WTC11 (cell line): ENCODE data around the gene TGIF1. TPM values are rescaled to one million over a fixed set of nuclear protein-coding genes. Genes with fewer than 3 reads are reported as not detected.

Experiments used
- ATAC-seq: fragments of 200-7000 bp; cut with Tn5 transposase; 2 replicates; pipeline ENCODE4 v1.10.0; 2021; ENCODE audit warnings: mild to moderate bottlenecking, moderate library complexity
- CTCF ChIA-PET: fragments of 300-600 bp; sonication (Branson Sonifier 250); formaldehyde crosslinking; loops from one replicate; lab custom pipeline; 2021; ENCODE audit warnings: antibody characterized with exemption; lab: Charles Lee
- POLR2A ChIA-PET: fragments of 350-600 bp; sonication (Branson Sonifier 250); formaldehyde crosslinking; loops from one replicate; lab custom pipeline; 2021; ENCODE audit warnings: antibody characterized with exemption; lab: Charles Lee
- DNase-seq: peaks from one replicate; pipeline ENCODE4 v3.0.0; 2021; ENCODE audit warnings: low spot score
- H3K27ac Mint-ChIP-seq: 2 replicates; pipeline ENCODE4 v1.8.0; 2021; ENCODE audit warnings: mixed read lengths
- H3K27me3 Mint-ChIP-seq: 2 replicates; pipeline ENCODE4 v1.8.0; 2021; ENCODE audit warnings: low read depth, mild to moderate bottlenecking, moderate library complexity, mixed read lengths
- H3K36me3 Mint-ChIP-seq: 2 replicates; pipeline ENCODE4 v1.8.0; 2021; ENCODE audit warnings: mixed read lengths
- H3K4me1 Mint-ChIP-seq: 2 replicates; pipeline ENCODE4 v1.8.0; 2022; ENCODE audit warnings: mixed read lengths
- H3K4me3 Mint-ChIP-seq: 2 replicates; pipeline ENCODE4 v1.8.0; 2021; ENCODE audit warnings: mild to moderate bottlenecking, moderate library complexity, mixed read lengths
- H3K9me3 Mint-ChIP-seq: 2 replicates; pipeline ENCODE4 v1.8.0; 2021; ENCODE audit warnings: mixed read lengths
- ATF1 ChIP-seq: sonication (generic); formaldehyde crosslinking; IDR thresholded peaks from 2 replicates; pipeline ENCODE4 v1.8.1; 2023; ENCODE audit warnings: mild to moderate bottlenecking, moderate library complexity, missing genetic modification reagents
- CREM ChIP-seq: sonication (generic); formaldehyde crosslinking; IDR thresholded peaks from 2 replicates; pipeline ENCODE4 v1.8.1; 2022; ENCODE audit warnings: mild to moderate bottlenecking, missing genetic modification reagents, moderate library complexity
- EMX1 ChIP-seq: fragments of 250-450 bp; sonication (Bioruptor Pico); IDR thresholded peaks from 2 replicates; pipeline ENCODE4 v1.8.0; 2021; ENCODE audit warnings: mild to moderate bottlenecking
- FOXP1 ChIP-seq: sonication (generic); formaldehyde crosslinking; IDR thresholded peaks from 2 replicates; pipeline ENCODE4 v1.8.0; 2022; ENCODE audit warnings: missing genetic modification reagents, mild to moderate bottlenecking, moderate library complexity, borderline replicate concordance
- JAZF1 ChIP-seq: fragments of 250-450 bp; sonication (Bioruptor Pico); IDR thresholded peaks from 2 replicates; pipeline ENCODE4 v1.9.0; 2021; ENCODE audit warnings: moderate library complexity, mild to moderate bottlenecking, inconsistent platforms
- KAT7 ChIP-seq: sonication (generic); formaldehyde crosslinking; IDR thresholded peaks from 2 replicates; pipeline ENCODE4 v1.8.1; 2023; ENCODE audit warnings: missing genetic modification reagents, mild to moderate bottlenecking, borderline replicate concordance
- MXD4 ChIP-seq: fragments of 250-450 bp; sonication (Bioruptor Pico); IDR thresholded peaks from 2 replicates; pipeline ENCODE4 v1.8.0; 2021; ENCODE audit warnings: mild to moderate bottlenecking, moderate library complexity, borderline replicate concordance
- NR3C1 ChIP-seq: sonication (generic); formaldehyde crosslinking; conservative IDR thresholded peaks from 2 replicates; pipeline ENCODE4 v1.8.1; 2023; ENCODE audit warnings: low read depth, mild to moderate bottlenecking, missing genetic modification reagents
- ZNF121 ChIP-seq: sonication (generic); formaldehyde crosslinking; IDR thresholded peaks from 2 replicates; pipeline ENCODE4 v1.8.0; 2023; ENCODE audit warnings: missing genetic modification reagents
- ZNF138 ChIP-seq: sonication (generic); formaldehyde crosslinking; conservative IDR thresholded peaks from 2 replicates; pipeline ENCODE4 v1.8.1; 2022; ENCODE audit warnings: mild to moderate bottlenecking, moderate library complexity, missing genetic modification reagents
- ZNF232 ChIP-seq: sonication (generic); formaldehyde crosslinking; IDR thresholded peaks from 2 replicates; pipeline ENCODE4 v1.8.0; 2022; ENCODE audit warnings: mild to moderate bottlenecking, missing genetic modification reagents
- ZNF281 ChIP-seq: sonication (generic); formaldehyde crosslinking; IDR thresholded peaks from 2 replicates; pipeline ENCODE4 v1.8.0; 2023; ENCODE audit warnings: mild to moderate bottlenecking, missing genetic modification reagents
- ZNF396 ChIP-seq: fragments of 250-450 bp; sonication (Bioruptor Pico); IDR thresholded peaks from 2 replicates; pipeline ENCODE4 v1.8.0; 2021; ENCODE audit warnings: mild to moderate bottlenecking, moderate library complexity, borderline replicate concordance
- ZNF423 ChIP-seq: fragments of 250-450 bp; sonication (Bioruptor Pico); IDR thresholded peaks from 2 replicates; pipeline ENCODE4 v2.1.2; 2022; ENCODE audit warnings: mild to moderate bottlenecking, moderate library complexity
- ZNF532 ChIP-seq: fragments of 250-450 bp; sonication (Bioruptor Pico); IDR thresholded peaks from 2 replicates; pipeline ENCODE4 v1.9.0; 2021; ENCODE audit warnings: mild to moderate bottlenecking, borderline replicate concordance
- total RNA-seq: library from RNA; stranded (reverse); gene quantifications from 3 replicates; pipeline ENCODE4 v1.2.3, GENCODE V29; 2021
- TF ChIP-seq, protein P1 (sequence below): sonication (generic); formaldehyde crosslinking; IDR thresholded peaks from 2 replicates; pipeline ENCODE4 v1.8.0; 2023; ENCODE audit warnings: missing genetic modification reagents
- TF ChIP-seq, protein P2 (sequence below): sonication (generic); formaldehyde crosslinking; IDR thresholded peaks from 2 replicates; pipeline ENCODE4 v1.8.0; 2023; ENCODE audit warnings: missing genetic modification reagents, mild to moderate bottlenecking, borderline replicate concordance

The TGIF1 gene
- total RNA-seq, 1 experiment from 2014 or later, result 206 TPM

DNA sequence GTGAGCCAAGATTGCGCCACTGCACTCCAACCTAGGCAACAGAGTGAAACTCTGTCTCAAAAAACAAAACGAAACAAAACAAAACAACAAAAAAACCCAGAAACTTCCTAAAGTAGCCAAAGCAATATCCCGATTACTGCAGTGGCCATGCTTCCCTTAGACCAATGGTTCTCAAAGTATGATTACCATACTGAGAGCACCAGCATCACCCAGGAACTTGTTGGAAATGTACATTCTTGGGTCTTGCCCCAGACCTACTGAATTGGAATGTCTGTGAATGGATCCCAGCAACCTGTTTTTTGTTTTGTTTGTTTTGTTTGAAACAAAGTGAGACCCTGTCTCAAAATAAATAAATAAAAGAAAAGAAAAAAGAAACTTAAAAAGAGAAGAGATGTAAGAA is 41.9 kb upstream of the TGIF1 start:
- CTCF ChIA-PET, result no interaction called here
- H3K27me3 Mint-ChIP-seq, result no peaks in the 10 kb centered on the region; the same call in 1 of the 2 replicates
- H3K4me1 Mint-ChIP-seq, result peaks cover 13% of the 10 kb centered on the region
- no peak overlapping the region for H3K27ac Mint-ChIP-seq
- H3K36me3 Mint-ChIP-seq, result peaks cover 11% of the 10 kb centered on the region
- TF ChIP-seq KAT7 (CRISPR knock-in tag) (no peak), JAZF1 (no peak), ZNF396 (CRISPR knock-in tag) (no peak), ZNF423 (CRISPR knock-in tag) (no peak), MXD4 (CRISPR knock-in tag) (no peak), ZNF532 (CRISPR knock-in tag) (no peak), CREM (CRISPR knock-in tag) (no peak), ATF1 (CRISPR knock-in tag) (no peak), ZNF232 (CRISPR knock-in tag) (no peak), NR3C1 (CRISPR knock-in tag) (no peak), EMX1 (CRISPR knock-in tag) (no peak), ZNF138 (no peak), ZNF281 (CRISPR knock-in tag) (no peak), ZNF121 (CRISPR knock-in tag) (no peak), FOXP1 (CRISPR knock-in tag) (no peak)
- TF ChIP-seq, protein P1, sequence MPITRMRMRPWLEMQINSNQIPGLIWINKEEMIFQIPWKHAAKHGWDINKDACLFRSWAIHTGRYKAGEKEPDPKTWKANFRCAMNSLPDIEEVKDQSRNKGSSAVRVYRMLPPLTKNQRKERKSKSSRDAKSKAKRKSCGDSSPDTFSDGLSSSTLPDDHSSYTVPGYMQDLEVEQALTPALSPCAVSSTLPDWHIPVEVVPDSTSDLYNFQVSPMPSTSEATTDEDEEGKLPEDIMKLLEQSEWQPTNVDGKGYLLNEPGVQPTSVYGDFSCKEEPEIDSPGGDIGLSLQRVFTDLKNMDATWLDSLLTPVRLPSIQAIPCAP, result no peak
- TF ChIP-seq, protein P2, sequence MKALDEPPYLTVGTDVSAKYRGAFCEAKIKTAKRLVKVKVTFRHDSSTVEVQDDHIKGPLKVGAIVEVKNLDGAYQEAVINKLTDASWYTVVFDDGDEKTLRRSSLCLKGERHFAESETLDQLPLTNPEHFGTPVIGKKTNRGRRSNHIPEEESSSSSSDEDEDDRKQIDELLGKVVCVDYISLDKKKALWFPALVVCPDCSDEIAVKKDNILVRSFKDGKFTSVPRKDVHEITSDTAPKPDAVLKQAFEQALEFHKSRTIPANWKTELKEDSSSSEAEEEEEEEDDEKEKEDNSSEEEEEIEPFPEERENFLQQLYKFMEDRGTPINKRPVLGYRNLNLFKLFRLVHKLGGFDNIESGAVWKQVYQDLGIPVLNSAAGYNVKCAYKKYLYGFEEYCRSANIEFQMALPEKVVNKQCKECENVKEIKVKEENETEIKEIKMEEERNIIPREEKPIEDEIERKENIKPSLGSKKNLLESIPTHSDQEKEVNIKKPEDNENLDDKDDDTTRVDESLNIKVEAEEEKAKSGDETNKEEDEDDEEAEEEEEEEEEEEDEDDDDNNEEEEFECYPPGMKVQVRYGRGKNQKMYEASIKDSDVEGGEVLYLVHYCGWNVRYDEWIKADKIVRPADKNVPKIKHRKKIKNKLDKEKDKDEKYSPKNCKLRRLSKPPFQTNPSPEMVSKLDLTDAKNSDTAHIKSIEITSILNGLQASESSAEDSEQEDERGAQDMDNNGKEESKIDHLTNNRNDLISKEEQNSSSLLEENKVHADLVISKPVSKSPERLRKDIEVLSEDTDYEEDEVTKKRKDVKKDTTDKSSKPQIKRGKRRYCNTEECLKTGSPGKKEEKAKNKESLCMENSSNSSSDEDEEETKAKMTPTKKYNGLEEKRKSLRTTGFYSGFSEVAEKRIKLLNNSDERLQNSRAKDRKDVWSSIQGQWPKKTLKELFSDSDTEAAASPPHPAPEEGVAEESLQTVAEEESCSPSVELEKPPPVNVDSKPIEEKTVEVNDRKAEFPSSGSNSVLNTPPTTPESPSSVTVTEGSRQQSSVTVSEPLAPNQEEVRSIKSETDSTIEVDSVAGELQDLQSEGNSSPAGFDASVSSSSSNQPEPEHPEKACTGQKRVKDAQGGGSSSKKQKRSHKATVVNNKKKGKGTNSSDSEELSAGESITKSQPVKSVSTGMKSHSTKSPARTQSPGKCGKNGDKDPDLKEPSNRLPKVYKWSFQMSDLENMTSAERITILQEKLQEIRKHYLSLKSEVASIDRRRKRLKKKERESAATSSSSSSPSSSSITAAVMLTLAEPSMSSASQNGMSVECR (CRISPR knock-in tag), result no peak
- POLR2A ChIA-PET, result no interaction called here
- DNase-seq (no peak), ATAC-seq (no peak)
- H3K4me3 Mint-ChIP-seq, result no peak overlapping the region
- peaks cover 19% of the 10 kb centered on the region for H3K9me3 Mint-ChIP-seq
